ENCODE results near the gene AKAP10. TPM values are rescaled to one million over a fixed set of nuclear protein-coding genes. Genes with fewer than 3 reads are reported as not detected.

The AKAP10 gene
- total RNA-seq, 1 experiment from 2014 or later: 20.2 TPM

- no peak overlapping the region for H2BK12ac ChIP-seq (ENCODE audit: insufficient read length, low read depth, low read length)
- H3K27me3 Mint-ChIP-seq (ENCODE audit: low read depth): peaks cover 23% of the 10 kb centered on the region
These were observed 104.3 kb downstream of the AKAP10 start for GRCh38 chr17:19873346-19873745.

More at GRCh38 chr17:19873346-19873745, 104.3 kb downstream of the AKAP10 start:
- no peak for TF ChIP-seq CTCF (conservative IDR thresholded peaks at IDR 0.05)
- no peak overlapping the region for H3K4me3 Mint-ChIP-seq
- Histone ChIP-seq H2AK5ac (ENCODE audit: insufficient read length, low read length) (no peak overlapping the region), H3K4me1 (ENCODE audit: insufficient read depth, low read length) (no peaks in the 10 kb centered on the region), H3K56ac (ENCODE audit: insufficient read length, low read depth, low read length) (no peak overlapping the region), H3K9ac (ENCODE audit: extremely low read depth, insufficient read length, low read length) (no peak overlapping the region), H3K27me3 (ENCODE audit: insufficient read depth, low read length) (peaks cover 5% of the 10 kb centered on the region; the same call in 1 of the 2 replicates), H2BK5ac (ENCODE audit: insufficient read length, low read length) (no peak overlapping the region), H3K23me2 (ENCODE audit: insufficient read length, low read depth, low read length, poor library complexity, severe bottlenecking) (no peaks in the 10 kb centered on the region), H3K27ac (ENCODE audit: insufficient read length, low read depth, low read length) (no peak overlapping the region), H4K20me1 (ENCODE audit: control insufficient read depth, insufficient read depth, insufficient read length) (no peaks in the 10 kb centered on the region), H3K9me3 (ENCODE audit: control insufficient read depth, low read depth, low read length) (no peaks in the 10 kb centered on the region), H2BK20ac (ENCODE audit: low read depth, low read length, poor library complexity, severe bottlenecking) (no peak overlapping the region), H4K91ac (ENCODE audit: insufficient read length, low read depth, low read length) (no peak overlapping the region), H4K8ac (replicated peaks; ENCODE audit: insufficient read length, low read depth, low read length) (no peak overlapping the region), H3K79me2 (ENCODE audit: insufficient read depth, low read length) (no peaks in the 10 kb centered on the region), H4K5ac (ENCODE audit: insufficient read length, low read depth, low read length) (no peak overlapping the region), H3K18ac (ENCODE audit: insufficient read length, low read depth, low read length) (no peak overlapping the region), H3T11ph (ENCODE audit: low read length) (no peak overlapping the region), H2BK120ac (ENCODE audit: low read depth, low read length, poor library complexity, severe bottlenecking) (no peak overlapping the region), H3K14ac (ENCODE audit: insufficient read depth, low read length) (no peak overlapping the region), H2BK15ac (ENCODE audit: low read depth, low read length) (no peak overlapping the region), H3K4ac (ENCODE audit: low read depth, low read length) (no peak overlapping the region), H3K79me1 (ENCODE audit: insufficient read depth, low read depth, low read length, poor library complexity, severe bottlenecking) (no peaks in the 10 kb centered on the region), H3K4me2 (ENCODE audit: insufficient read depth, insufficient read length, low read length) (no peak overlapping the region), H2AFZ (ENCODE audit: low read length) (no peak overlapping the region), H3K23ac (ENCODE audit: insufficient read length, low read depth, low read length) (no peak overlapping the region)
- no CpG with 5 or more reads among the region's 3 CpGs for WGBS (ENCODE audit: extremely low coverage, insufficient read length, low lambda C conversion rate)
- H3K27ac Mint-ChIP-seq: no peak overlapping the region
- DNase-seq: no peak
- H3K9me3 Mint-ChIP-seq: no peaks in the 10 kb centered on the region
- H3K36me3 Mint-ChIP-seq (ENCODE audit: insufficient read depth in 1 of 3, low read depth in 3 of 3): no peaks in the 10 kb centered on the region; a peak in 1 of 7 replicates
- H3K4me1 Mint-ChIP-seq: no peaks in the 10 kb centered on the region
